Stimulated activated CD8-positive, alpha-beta memory T cell treated with anti-CD3 and anti-CD28 coated beads, Interleukin-7, amount 100 ng/mL, for 48 hours (primary cell): ENCODE measurements around the gene LHX3.
A peak's percentile ranks its signal among the peaks of the same experiment; 100 is the strongest.

Experiments used
- DNase-seq, 2 donors: peaks; one replicate each; pipeline ENCODE4 v3.0.0-alpha.2; 2020; ENCODE audit warnings: low read depth in 1 of 2; ENCODE audit errors: extremely low read depth in 1 of 2

LHX3 gene

DNA sequence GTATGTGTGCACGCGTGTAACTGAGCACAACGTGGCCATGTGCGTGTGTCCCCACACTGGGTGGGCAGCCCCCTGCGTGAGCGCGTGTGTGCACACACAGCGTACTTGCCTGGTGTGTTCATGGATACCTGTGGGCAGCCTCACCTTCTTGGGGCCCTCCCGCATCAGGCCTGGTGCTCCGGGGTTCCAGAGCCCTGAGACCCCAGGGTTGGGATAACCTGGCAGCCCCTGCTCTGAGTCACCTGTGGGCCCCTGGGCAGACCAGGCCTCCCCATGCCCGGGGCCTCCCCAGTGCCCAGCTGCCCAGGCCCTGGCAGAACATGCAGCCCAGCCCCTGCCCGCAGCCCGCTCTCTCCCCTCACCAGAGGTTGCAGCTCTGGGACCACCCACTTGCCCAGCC is 25.2 kb downstream of the LHX3 start:
- no peak for DNase-seq

- no peak for DNase-seq
Measured at GRCh38 chr9:136179101-136179616, 25.8 kb downstream of the LHX3 start.

GRCh38 chr9:136178773-136179075 is 26.2 kb downstream of the LHX3 start:
- DNase-seq = no peak

- DNase-seq = no peak
Measured at GRCh38 chr9:136178061-136178772, 26.7 kb downstream of the LHX3 start.

DNA sequence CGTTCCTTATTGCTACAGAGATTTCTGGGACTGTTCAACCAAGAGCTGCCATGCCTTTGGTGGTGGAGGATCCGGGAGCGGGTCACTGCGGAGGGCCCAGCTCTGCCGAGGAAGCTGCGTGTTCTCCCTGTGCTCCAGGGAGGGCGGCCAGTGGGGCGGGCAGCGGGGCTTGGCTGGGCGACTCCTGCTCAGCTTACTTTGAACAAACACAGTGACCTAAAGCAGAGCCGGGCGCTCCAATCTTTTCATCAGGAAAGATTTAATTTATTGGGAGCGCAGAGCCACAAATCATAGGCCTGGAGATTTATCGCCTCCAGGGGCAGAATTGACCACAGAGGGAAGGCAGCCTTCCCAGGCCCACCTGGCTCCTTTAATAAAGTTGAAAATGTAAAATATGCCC is 27.7 kb downstream of the LHX3 start:
- no peak for DNase-seq

GRCh38 chr9:136175616-136176197 is 29.2 kb downstream of the LHX3 start:
- DNase-seq = no peak

DNA sequence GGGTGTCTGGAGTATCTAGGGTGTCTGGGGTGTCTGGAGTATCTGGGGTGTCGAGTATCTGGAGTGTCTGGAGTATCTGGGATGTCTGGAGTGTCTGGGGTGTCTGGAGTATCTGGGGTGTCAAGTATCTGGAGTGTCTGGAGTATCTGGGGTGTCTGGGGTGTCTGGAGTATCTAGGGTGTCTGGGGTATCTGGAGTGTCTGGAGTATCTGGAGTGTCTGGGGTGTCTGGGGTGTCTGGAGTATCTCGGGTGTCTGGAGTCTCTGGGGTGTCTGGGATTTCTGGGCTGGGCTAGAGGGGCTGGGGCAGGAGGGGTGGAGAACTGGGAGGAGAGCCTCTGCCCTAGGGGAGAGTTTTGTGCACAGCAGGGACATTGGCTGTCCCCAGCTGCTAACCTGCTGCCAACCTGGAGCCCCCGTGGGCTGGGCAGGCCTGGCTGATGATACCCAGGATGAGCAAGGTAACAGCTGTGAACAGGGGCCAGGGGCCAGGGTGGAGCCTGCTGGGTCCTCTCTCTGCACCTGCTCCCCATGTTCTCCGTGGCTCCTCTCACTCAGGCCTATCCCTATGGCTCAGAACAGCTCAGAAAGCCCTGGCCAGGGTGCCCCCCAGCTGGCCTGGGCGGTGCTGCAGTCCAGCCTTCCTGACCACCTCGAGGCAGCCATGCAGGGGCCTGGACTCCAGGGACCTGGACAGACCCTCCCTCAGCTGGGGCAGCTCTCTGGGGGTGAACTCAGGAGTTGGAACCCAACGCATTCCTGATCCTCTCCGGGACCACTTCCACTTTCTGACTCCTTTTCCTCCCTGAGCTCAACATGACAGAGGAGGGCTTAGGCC is 29.9 kb downstream of the LHX3 start:
- no peak for DNase-seq

- DNase-seq = no peak
Measured at GRCh38 chr9:136173648-136174290, 31.2 kb downstream of the LHX3 start.

- no peak for DNase-seq
Measured at GRCh38 chr9:136172412-136173079, 32.4 kb downstream of the LHX3 start.

GRCh38 chr9:136171801-136172411 is 33.0 kb downstream of the LHX3 start:
- DNase-seq = no peak

GRCh38 chr9:136171009-136171800 is 33.7 kb downstream of the LHX3 start:
- no peak for DNase-seq

DNA sequence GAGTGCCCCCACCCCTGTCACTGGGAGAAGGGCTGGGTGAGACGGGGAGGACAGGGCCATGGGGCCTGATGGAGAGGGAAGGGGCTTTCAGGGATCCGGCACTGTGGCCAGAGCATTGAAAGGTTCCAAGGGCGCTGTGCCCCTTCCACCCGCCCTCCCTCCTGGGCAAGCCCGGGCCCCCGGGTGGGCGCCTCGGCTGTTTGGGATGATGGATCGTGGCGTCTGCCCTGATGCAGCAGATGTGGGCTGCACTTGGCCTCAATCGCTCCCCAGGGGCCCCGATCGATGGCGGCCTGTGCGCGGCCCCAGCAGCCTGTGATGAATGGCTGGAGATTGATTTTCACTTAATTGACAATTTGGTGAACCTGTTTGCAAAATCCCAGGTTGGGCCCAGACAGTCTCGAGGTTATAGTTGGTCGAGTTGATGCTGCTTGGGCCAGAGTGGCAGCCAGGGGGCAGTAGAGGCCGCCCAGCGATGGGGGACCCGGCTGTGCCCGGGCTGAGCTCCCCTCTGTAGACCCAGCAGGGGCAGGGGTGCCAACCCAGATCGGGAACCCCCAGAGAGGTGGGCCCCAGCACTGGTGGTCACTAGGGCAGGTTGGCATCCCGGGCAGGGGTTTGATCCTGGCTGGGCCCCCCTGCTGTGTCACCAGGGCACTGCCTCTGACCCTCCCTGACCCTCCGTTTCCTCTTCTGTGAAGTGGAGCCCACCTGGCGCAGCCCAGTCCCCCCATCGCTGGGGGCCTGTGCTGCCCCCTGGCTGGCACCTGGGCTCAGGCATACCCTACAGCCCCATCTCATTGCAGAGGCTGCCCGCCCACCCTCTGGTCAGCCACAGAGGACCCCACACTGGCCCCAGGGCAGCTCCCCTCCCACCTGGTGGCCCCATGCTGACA is 34.7 kb downstream of the LHX3 start:
- DNase-seq = peak; percentile 11 to 13

- DNase-seq = no peak
Measured at GRCh38 chr9:136169495-136169894, 35.4 kb downstream of the LHX3 start.

DNA sequence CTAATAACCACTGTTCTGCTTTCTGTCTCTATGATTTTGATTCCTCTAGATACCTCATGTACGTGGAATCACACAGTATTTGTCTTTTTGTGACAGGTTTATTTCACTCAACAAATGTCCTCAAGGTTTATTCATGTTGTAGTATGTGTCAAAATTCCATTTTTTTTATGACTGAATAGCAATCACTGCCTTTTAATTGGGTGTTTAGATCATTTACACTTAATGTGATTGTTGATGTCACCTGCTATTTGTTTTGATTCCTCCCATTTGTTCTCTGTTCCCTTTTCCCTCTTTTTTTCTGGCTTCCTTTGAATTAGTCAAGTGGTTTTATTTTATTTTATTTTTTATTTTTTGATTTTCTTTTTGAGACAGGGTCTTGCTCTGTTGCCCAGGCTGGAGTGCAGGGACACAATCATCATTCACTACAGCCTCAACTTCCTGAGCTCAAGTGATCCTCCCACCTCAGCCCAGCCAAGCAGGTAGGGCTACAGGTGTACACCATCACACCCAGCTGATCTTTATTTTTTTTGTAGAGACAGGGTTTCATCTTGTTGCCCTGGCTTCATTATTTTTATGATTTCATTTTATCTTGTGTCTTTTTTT is 41.6 kb downstream of the LHX3 start:
- no peak for DNase-seq

GRCh38 chr9:136160995-136161610 is 43.8 kb downstream of the LHX3 start:
- no peak for DNase-seq

DNA sequence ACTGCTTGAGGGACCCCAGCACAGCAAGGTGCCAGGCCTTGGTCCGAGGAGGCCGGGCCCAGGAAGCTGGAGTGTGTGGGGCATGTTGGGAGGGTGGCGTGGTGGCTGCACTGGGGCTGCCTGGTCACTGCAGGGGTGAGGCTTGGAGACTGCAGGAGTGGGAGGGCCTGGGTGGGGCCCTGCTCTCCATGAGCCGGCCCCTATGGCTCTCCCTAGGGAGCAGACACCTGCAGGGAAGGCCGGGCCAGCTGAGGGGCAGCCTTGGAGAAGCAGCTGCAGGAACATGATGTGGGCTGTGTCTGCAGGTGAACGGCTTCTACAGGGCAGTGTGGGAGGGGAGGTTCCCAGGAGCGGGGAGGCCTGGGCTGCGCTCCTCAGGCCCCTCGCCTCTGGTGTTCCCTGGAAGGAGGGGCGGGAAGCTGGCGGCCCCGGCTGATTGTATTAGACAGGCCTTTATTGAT is 44.5 kb downstream of the LHX3 start:
- DNase-seq = no peak

DNA sequence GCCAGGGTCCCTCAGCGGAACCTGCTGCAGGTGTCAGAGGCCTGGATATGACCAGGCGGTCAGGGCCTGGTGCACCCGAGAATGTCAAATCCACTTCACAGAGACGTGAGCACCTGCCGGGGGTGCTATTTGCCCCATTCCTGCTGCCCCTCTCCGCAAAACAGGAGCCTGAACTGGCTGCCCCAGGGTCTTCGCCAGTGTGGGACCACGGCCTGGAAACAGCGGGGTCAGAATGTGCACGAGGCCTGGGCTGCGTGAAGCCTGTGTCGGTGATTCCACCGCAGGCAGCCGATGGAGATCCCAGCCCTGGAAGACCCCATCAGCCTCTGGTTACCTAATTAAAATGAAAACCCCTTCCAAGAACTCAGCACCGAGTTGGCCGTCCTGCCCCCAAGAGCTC is 45.1 kb downstream of the LHX3 start:
- no peak for DNase-seq
